HG02798 (cell line): ENCODE data around the gene FBXO44.

Experiments used
- ATAC-seq: cut with Tn5 transposase; IDR thresholded peaks from one replicate; pipeline ENCODE4 v1.9.1; 2021; ENCODE audit warnings: mild to moderate bottlenecking; ENCODE audit not compliant: unreplicated experiment, poor library complexity

The FBXO44 gene

GRCh38 chr1:11654939-11655808 lies 497 bp downstream of the FBXO44 start:
- peak; percentile 18 for ATAC-seq

- ATAC-seq = no peak
Measured at GRCh38 chr1:11657654-11658053, 3.0 kb downstream of the FBXO44 start.

GRCh38 chr1:11658542-11658941 lies 3.9 kb downstream of the FBXO44 start:
- ATAC-seq = no peak

DNA sequence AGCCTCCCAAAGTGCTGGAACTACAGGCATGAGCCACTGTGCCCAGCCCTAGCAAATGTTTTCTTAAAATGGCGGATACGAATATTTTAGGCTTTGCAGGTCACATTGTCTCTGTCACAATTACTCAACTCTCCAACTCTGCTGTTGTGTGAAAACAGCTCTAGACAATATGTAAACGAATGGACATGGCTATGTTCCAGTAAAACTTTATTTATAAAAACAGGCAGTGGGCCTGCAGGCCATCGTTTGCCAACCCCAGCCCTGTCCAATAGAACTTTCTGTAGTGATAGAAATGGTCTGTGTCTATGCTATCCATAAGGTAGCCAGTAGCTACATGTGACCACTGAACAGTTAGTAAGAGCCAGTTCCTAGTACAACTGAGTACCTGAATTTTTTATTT lies 5.1 kb downstream of the FBXO44 start:
- no peak for ATAC-seq

- ATAC-seq = no peak
Measured at GRCh38 chr1:11661103-11661502, 6.4 kb downstream of the FBXO44 start.

GRCh38 chr1:11664336-11665065 lies 9.8 kb downstream of the FBXO44 start:
- peak; percentile 39 for ATAC-seq

GRCh38 chr1:11668516-11668915 lies 13.8 kb downstream of the FBXO44 start:
- ATAC-seq = no peak

GRCh38 chr1:11670747-11671146 lies 16.1 kb downstream of the FBXO44 start:
- no peak for ATAC-seq

DNA sequence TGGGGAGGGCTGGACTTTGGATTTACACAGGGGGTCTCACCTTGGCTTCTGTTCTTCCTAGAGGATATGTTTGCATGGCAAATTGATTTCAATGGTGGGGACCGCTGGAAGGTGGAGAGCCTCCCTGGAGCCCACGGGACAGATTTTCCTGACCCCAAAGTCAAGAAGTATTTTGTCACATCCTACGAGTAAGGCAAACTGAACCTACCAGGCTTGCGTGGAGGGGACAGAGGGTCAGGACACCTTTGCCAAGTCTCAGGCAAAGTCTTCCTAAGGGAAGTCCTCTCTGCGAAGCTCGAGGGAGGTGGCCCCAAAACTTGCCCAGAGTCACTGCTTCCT lies 16.5 kb downstream of the FBXO44 start:
- ATAC-seq = no peak

DNA sequence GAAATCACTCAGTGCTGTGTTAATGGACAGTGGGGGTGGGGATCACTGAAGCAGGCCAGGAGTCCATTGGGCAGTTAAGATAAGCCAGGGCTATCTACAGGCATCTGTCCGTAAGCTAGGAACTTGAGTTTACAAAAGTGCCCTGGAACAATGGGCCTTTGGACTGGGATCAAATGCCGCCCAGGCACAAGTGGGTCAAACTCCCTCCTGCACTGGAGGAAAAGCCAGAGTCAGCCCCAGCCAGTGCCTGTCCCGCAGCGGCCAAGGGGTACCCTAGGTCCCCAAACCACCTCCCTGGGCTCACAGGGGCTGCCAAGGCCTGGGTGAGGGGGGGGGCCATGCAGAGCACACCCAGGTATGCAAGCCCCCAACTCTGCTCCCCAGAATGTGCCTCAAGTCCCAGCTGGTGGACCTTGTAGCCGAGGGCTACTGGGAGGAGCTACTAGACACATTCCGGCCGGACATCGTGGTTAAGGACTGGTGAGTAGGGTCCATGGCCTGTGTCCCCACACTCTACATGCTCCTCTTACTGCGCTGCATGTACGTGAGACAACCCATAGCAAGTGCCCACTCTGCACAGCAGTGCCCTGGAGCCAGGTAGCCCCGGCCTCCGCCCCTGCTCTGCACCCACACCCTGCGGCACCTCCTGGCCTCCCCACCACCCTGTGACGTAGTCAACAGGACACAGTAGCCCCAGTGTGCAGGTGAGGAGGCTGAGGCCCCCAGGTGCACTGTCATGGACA lies 17.0 kb downstream of the FBXO44 start:
- ATAC-seq = no peak

GRCh38 chr1:11673089-11673769 lies 18.6 kb downstream of the FBXO44 start:
- no peak for ATAC-seq

GRCh38 chr1:11674488-11674887 lies 19.8 kb downstream of the FBXO44 start:
- ATAC-seq = no peak

DNA sequence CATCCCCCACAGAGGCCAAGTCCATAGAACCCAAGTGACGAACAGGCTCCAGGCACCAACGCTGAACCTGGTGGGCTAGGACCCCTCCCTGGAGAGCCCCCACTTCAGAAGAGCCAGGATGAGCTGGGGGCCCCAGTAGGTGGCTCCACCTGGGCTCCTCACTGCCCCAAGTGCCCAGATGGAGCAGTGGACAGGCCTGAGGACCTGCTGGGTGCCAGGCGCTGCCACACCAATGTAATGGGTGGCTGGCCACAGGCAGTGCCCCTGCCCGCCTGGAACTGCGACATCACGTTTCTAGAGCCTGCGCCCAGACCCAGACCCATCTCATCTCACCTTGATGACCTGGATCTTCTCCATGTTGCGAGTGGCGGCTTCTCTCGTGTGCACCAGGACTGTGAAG lies 20.6 kb downstream of the FBXO44 start:
- ATAC-seq = no peak

- no peak for ATAC-seq
Measured at GRCh38 chr1:11676386-11677103, 21.9 kb downstream of the FBXO44 start.

DNA sequence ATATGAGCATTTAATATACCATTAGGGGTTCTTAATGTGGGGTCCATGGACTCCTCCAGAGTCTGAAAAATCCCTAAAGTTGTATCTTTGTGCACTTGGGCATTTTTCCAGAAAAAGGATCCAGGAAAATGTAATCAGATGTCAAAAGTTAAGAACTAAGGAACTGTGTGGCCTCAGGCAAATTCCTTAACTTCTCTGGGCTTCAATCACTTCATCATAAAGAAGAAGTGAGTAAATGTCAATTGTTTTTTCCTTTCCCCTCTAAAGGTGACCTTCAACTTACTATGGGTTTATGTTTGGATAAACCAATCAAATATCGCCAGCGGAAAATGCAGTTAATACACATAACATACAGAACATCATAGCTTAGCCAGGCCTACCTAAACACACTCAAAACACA lies 23.8 kb downstream of the FBXO44 start:
- no peak for ATAC-seq

GRCh38 chr1:11680270-11681070 lies 25.8 kb downstream of the FBXO44 start:
- ATAC-seq = peak; percentile 21

DNA sequence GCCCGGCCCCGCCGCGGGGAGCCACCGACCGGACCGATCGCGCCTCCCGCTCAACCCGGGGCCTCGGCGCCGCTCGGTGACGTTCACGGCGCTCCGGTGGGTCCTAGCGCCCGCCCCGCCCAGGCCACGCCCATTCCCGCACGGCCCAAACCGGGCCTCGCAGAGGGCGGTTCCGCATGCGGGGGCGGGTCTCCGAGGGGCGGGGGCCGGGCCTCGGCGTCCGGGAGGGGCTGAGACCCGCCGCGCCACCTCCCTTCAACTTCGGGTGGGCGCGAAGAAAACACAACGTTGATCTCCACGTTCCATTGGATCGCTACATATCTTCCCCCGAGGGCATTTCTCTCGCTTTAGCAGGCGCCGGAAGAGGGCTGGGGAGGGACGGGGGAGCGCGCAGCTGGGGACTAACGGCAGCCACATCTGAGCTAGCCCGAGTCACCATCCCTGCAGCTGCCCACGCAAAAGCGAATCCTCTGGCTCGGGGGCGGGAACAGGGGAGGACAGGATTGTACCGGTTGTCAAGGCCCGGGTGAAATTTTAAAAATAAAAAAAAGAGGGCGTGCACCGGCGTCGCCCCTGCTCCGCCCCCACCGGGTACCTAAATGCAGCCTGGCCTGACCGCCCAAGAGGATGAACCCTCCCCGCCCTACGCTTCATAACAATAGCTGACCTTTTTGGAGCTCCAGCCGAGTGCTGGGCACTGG lies 26.5 kb downstream of the FBXO44 start, which contains the start of gene MAD2L2:
TSS of gene MAD2L2 (minus strand) at position 78 of the 701 bp plus-strand sequence. CDS start 547 bp downstream, outside the sequence.
- peak; percentile 93 for ATAC-seq

DNA sequence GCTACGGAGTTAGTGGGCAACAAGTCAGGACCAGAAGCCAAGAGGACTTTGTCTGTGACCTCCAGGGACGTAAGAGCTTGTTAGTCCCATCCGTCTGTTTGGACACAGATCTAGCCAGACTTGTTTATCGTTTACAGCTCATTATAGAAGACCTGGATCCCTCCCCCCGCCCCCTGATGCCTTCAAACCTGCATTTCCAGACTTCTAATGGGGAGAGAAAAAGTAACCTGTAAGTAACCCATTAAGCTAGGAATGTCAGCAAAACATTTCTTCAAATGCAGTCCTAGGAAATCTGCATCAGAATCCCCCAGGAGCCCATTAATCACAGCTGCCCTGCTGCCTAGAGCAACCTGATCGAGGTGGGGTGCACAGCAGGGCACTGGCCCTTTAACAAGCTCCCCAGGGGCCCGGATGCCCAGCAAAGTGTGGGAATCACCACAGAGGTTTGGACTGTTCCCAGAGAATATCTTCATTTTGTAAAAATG lies 27.7 kb downstream of the FBXO44 start:
- no peak for ATAC-seq
